ENCODE measurements around the gene MBD4.

Gene MBD4

GRCh38 chr3:129419476-129419875 is 20.3 kb downstream of the MBD4 start:
- Histone ChIP-seq H3K9ac (ENCODE audit: low read length) (no peak overlapping the region), H4K91ac (ENCODE audit: low read depth, low read length) (no peak overlapping the region), H3K18ac (ENCODE audit: low read length) (no peak overlapping the region), H3K14ac (ENCODE audit: low read length) (no peak overlapping the region), H3K4me3 (ENCODE audit: low read depth, low read length) (no peak overlapping the region), H4K12ac (ENCODE audit: low read depth, low read length) (no peak overlapping the region), H3K9me3 (ENCODE audit: insufficient read depth, low read depth, low read length) (no peaks in the 10 kb centered on the region), H2AFZ (ENCODE audit: insufficient read depth, low read length, poor library complexity) (no peak overlapping the region), H3K4me1 (ENCODE audit: control insufficient read depth in 1 of 2, insufficient read depth in 2 of 2, low read length in 2 of 2) (no peaks in the 10 kb centered on the region), H3K27me3 (ENCODE audit: insufficient read depth, low read length) (no peaks in the 10 kb centered on the region), H2AK5ac (ENCODE audit: low read length) (no peak overlapping the region), H2BK5ac (ENCODE audit: low read depth, low read length, poor library complexity) (no peak overlapping the region), H2BK12ac (ENCODE audit: low read length) (no peak overlapping the region), H3K79me2 (ENCODE audit: control insufficient read depth, insufficient read depth, low read length, poor library complexity) (no peaks in the 10 kb centered on the region), H3K23ac (ENCODE audit: low read length) (no peak overlapping the region), H3K4me2 (ENCODE audit: low read length) (no peak overlapping the region), H3K36me3 (ENCODE audit: control insufficient read depth in 1 of 2, insufficient read depth in 2 of 2, low read length in 2 of 2) (no peaks in the 10 kb centered on the region), H3K27ac (ENCODE audit: low read depth, low read length) (no peak overlapping the region), H2BK120ac (ENCODE audit: insufficient read depth, low read length, poor library complexity) (no peak overlapping the region), H3K79me1 (ENCODE audit: low read length) (no peaks in the 10 kb centered on the region), H3K4ac (ENCODE audit: low read depth, low read length) (no peak overlapping the region), H4K8ac (ENCODE audit: low read depth, low read length) (no peak overlapping the region)
- DNase-seq: no peak
- WGBS (ENCODE audit: extremely low coverage, insufficient coverage, insufficient read length): no CpG with 5 or more reads among the region's 4 CpGs

GRCh38 chr3:129418041-129418973 is 21.4 kb downstream of the MBD4 start:
- Histone ChIP-seq H3K36me3 (ENCODE audit: control insufficient read depth in 1 of 2, insufficient read depth in 2 of 2, low read length in 2 of 2) (no peaks in the 10 kb centered on the region), H4K12ac (ENCODE audit: low read depth, low read length) (no peak overlapping the region), H3K4me2 (ENCODE audit: low read length) (no peak overlapping the region), H2AK5ac (ENCODE audit: low read length) (no peak overlapping the region), H3K4ac (ENCODE audit: low read depth, low read length) (no peak overlapping the region), H4K91ac (ENCODE audit: low read depth, low read length) (no peak overlapping the region), H3K79me2 (ENCODE audit: control insufficient read depth, insufficient read depth, low read length, poor library complexity) (no peaks in the 10 kb centered on the region), H3K4me3 (ENCODE audit: low read depth, low read length) (no peak overlapping the region), H3K9me3 (ENCODE audit: insufficient read depth, low read depth, low read length) (no peaks in the 10 kb centered on the region), H2AFZ (ENCODE audit: insufficient read depth, low read length, poor library complexity) (no peak overlapping the region), H3K14ac (ENCODE audit: low read length) (no peak overlapping the region), H2BK120ac (ENCODE audit: insufficient read depth, low read length, poor library complexity) (no peak overlapping the region), H4K8ac (ENCODE audit: low read depth, low read length) (no peak overlapping the region), H3K4me1 (ENCODE audit: control insufficient read depth in 1 of 2, insufficient read depth in 2 of 2, low read length in 2 of 2) (no peaks in the 10 kb centered on the region), H2BK5ac (ENCODE audit: low read depth, low read length, poor library complexity) (no peak overlapping the region), H3K27ac (ENCODE audit: low read depth, low read length) (no peak overlapping the region), H3K18ac (ENCODE audit: low read length) (no peak overlapping the region), H3K79me1 (ENCODE audit: low read length) (no peaks in the 10 kb centered on the region), H3K23ac (ENCODE audit: low read length) (no peak overlapping the region), H2BK12ac (ENCODE audit: low read length) (no peak overlapping the region), H3K9ac (ENCODE audit: low read length) (no peak overlapping the region), H3K27me3 (ENCODE audit: insufficient read depth, low read length) (no peaks in the 10 kb centered on the region)
- no peak for DNase-seq
- WGBS (ENCODE audit: extremely low coverage, insufficient coverage, insufficient read length): no CpG with 5 or more reads among the region's 14 CpGs

DNA sequence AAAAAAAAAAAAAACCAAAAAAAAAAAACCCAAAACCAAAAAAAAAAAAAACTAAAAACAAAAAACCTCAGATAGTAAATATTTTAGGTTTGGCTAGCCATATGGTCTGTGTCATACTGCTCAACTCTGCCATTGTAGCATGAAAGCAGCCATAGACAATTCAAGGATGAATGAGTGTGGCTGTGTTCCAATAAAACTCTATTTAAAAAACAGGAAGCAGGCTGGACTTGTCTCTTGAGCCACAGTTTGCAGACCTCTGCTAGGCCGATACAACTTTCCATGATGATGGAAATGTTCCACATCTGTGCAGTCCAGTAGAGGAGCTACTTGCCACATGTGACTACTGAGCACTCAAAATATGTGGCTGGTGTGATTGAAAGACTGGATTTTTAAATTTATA is 22.4 kb downstream of the MBD4 start:
- Histone ChIP-seq H3K27ac (ENCODE audit: low read depth, low read length) (no peak overlapping the region), H3K27me3 (ENCODE audit: insufficient read depth, low read length) (no peaks in the 10 kb centered on the region), H4K8ac (ENCODE audit: low read depth, low read length) (no peak overlapping the region), H3K18ac (ENCODE audit: low read length) (no peak overlapping the region), H3K4ac (ENCODE audit: low read depth, low read length) (no peak overlapping the region), H2AFZ (ENCODE audit: insufficient read depth, low read length, poor library complexity) (no peak overlapping the region), H3K4me3 (ENCODE audit: low read depth, low read length) (no peak overlapping the region), H4K12ac (ENCODE audit: low read depth, low read length) (no peak overlapping the region), H2BK5ac (ENCODE audit: low read depth, low read length, poor library complexity) (no peak overlapping the region), H3K23ac (ENCODE audit: low read length) (no peak overlapping the region), H3K9ac (ENCODE audit: low read length) (no peak overlapping the region), H2BK12ac (ENCODE audit: low read length) (no peak overlapping the region), H3K9me3 (ENCODE audit: insufficient read depth, low read depth, low read length) (no peaks in the 10 kb centered on the region), H3K36me3 (ENCODE audit: control insufficient read depth in 1 of 2, insufficient read depth in 2 of 2, low read length in 2 of 2) (no peaks in the 10 kb centered on the region), H2AK5ac (ENCODE audit: low read length) (no peak overlapping the region), H3K4me1 (ENCODE audit: control insufficient read depth in 1 of 2, insufficient read depth in 2 of 2, low read length in 2 of 2) (no peaks in the 10 kb centered on the region), H3K79me2 (ENCODE audit: control insufficient read depth, insufficient read depth, low read length, poor library complexity) (no peaks in the 10 kb centered on the region), H3K79me1 (ENCODE audit: low read length) (no peaks in the 10 kb centered on the region), H3K14ac (ENCODE audit: low read length) (no peak overlapping the region), H4K91ac (ENCODE audit: low read depth, low read length) (no peak overlapping the region), H2BK120ac (ENCODE audit: insufficient read depth, low read length, poor library complexity) (no peak overlapping the region), H3K4me2 (ENCODE audit: low read length) (no peak overlapping the region)
- no CpG with 5 or more reads among the region's 1 CpG for WGBS (ENCODE audit: extremely low coverage, insufficient coverage, insufficient read length)
- no peak for DNase-seq

DNA sequence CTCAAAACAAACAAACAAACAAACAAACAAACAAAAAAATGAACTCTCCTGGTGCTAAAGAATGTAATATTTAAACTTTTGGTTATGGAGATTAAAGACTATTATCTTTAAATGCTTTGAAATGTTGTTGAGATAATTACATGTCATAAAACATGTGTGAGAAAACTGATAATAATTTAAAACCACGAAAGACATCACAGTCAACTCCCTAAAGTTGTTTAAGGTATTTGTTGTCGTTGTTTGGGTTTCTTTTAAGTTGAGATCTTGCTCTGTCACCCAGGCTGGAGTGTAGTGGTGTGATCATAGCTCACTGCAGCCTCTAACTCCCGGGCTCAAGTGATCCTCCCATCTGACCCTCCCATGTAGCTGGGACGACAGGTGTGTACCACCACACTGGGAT is 23.3 kb downstream of the MBD4 start:
- Histone ChIP-seq H3K14ac (ENCODE audit: low read length) (no peak overlapping the region), H3K27ac (ENCODE audit: low read depth, low read length) (no peak overlapping the region), H2BK5ac (ENCODE audit: low read depth, low read length, poor library complexity) (no peak overlapping the region), H4K12ac (ENCODE audit: low read depth, low read length) (no peak overlapping the region), H4K8ac (ENCODE audit: low read depth, low read length) (no peak overlapping the region), H3K4me3 (ENCODE audit: low read depth, low read length) (no peak overlapping the region), H2AFZ (ENCODE audit: insufficient read depth, low read length, poor library complexity) (no peak overlapping the region), H3K9me3 (ENCODE audit: insufficient read depth, low read depth, low read length) (no peaks in the 10 kb centered on the region), H3K27me3 (ENCODE audit: insufficient read depth, low read length) (no peaks in the 10 kb centered on the region), H3K4ac (ENCODE audit: low read depth, low read length) (no peak overlapping the region), H3K18ac (ENCODE audit: low read length) (no peak overlapping the region), H2BK12ac (ENCODE audit: low read length) (no peak overlapping the region), H3K79me1 (ENCODE audit: low read length) (no peaks in the 10 kb centered on the region), H3K23ac (ENCODE audit: low read length) (no peak overlapping the region), H4K91ac (ENCODE audit: low read depth, low read length) (no peak overlapping the region), H3K4me2 (ENCODE audit: low read length) (no peak overlapping the region), H2BK120ac (ENCODE audit: insufficient read depth, low read length, poor library complexity) (no peak overlapping the region), H3K36me3 (ENCODE audit: control insufficient read depth in 1 of 2, insufficient read depth in 2 of 2, low read length in 2 of 2) (no peaks in the 10 kb centered on the region), H3K79me2 (ENCODE audit: control insufficient read depth, insufficient read depth, low read length, poor library complexity) (no peaks in the 10 kb centered on the region), H2AK5ac (ENCODE audit: low read length) (no peak overlapping the region), H3K9ac (ENCODE audit: low read length) (no peak overlapping the region), H3K4me1 (ENCODE audit: control insufficient read depth in 1 of 2, insufficient read depth in 2 of 2, low read length in 2 of 2) (no peaks in the 10 kb centered on the region)
- no CpG with 5 or more reads among the region's 4 CpGs for WGBS (ENCODE audit: extremely low coverage, insufficient coverage, insufficient read length)
- DNase-seq: no peak

All from trophoblast cell (in vitro differentiated cells and primary cell).